22Rv1 (cell line): Measurements from ENCODE around the gene PALLD.
"Not testable (repeated sequence)": the region's sequence is repeated elsewhere in the genome, so short reads cannot be mapped to it uniquely, and the experiment has no call there.

ENCODE experiments used
- H3K27ac ChIP-seq: fragments of 450-650 bp; 2 replicates; pipeline ENCODE4 v1.5.1; 2017
- ZFX ChIP-seq: fragments of 450-650 bp; IDR thresholded peaks from 2 replicates; pipeline ENCODE4 v1.6.1; 2017; ENCODE audit warnings: antibody characterized with exemption, borderline replicate concordance
- TF ChIP-seq, protein P1 (sequence below): fragments of 450-650 bp; IDR thresholded peaks from 2 replicates; pipeline ENCODE4 v1.5.1; 2017; ENCODE audit warnings: mild to moderate bottlenecking

PALLD gene

DNA sequence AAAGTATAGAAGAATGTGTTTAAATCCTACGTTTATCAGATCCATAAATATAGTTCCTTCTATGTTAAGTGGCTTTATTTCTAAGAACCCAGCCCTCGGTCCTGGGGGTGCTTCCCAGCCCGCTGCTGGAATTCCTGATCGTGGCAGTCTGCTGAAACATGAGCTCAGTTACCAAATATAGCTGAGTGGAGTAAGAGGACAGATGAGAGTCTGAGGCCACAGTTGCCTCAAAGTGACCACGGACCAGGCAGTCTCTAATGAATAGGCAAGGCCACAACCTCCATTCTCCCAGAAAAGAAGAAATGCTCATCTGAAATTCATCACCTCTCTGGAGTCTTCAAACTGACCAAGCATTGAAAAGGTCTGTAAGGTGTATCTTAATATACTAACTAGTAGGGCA lies at the start of gene PALLD:
Gene PALLD, plus strand, starts transcription at position 219 of the 400 bp plus-strand sequence.
- TF ChIP-seq, protein P1, sequence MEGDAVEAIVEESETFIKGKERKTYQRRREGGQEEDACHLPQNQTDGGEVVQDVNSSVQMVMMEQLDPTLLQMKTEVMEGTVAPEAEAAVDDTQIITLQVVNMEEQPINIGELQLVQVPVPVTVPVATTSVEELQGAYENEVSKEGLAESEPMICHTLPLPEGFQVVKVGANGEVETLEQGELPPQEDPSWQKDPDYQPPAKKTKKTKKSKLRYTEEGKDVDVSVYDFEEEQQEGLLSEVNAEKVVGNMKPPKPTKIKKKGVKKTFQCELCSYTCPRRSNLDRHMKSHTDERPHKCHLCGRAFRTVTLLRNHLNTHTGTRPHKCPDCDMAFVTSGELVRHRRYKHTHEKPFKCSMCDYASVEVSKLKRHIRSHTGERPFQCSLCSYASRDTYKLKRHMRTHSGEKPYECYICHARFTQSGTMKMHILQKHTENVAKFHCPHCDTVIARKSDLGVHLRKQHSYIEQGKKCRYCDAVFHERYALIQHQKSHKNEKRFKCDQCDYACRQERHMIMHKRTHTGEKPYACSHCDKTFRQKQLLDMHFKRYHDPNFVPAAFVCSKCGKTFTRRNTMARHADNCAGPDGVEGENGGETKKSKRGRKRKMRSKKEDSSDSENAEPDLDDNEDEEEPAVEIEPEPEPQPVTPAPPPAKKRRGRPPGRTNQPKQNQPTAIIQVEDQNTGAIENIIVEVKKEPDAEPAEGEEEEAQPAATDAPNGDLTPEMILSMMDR: no peak
- TF ChIP-seq ZFX: no peak
- no peak within 1 kb of the TSS for H3K27ac ChIP-seq

DNA sequence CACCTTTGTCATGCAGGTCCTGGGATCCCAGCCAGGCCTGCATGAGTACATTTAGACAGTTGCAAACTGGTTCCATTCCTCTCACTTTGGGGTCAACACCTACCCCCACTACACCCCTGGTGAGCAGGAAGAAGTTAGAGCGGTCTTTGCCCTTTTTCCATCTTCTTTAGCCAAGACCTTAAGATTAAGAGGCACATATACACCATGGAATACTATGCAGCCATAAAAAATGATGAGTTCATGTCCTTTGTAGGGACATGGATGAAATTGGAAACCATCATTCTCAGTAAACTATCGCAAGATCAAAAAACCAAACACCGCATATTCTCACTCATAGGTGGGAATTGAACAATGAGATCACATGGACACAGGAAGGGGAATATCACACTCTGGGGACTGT lies 47.8 kb upstream of the PALLD start:
- not testable (repeated sequence) for H3K27ac ChIP-seq

DNA sequence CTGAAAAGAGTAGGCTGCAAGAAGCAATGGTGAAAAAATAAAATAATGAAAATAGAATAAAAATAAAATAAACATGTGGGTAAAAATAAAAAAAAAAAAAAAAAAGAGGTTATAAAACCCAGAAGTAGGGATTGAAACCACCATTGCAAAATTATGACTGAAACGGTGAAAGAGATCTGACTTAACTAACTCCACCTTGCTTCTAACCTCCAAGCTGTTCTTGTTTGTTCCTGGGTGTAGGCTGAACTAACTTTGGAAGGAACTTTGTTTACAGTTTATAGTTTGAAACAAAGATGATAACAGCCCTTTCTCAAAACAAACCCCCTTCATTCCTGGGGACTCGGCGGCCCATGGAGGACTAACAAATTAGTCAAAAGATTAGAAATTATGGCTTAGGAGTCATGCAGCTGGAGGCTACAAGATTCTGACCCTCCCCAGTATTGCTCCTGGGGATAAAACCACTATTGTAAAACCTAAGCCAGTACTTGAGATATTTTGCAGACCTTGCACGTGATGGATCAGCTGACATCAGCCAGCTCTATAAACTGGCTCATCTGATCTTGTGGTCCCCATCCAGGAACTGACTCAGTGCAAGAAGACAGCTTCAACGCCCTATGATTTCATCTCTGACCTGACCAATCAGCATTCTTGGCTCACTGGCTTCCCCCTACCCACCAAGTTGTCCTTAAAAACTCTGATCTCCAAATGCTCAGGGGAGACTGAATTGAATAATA lies 47.0 kb upstream of the PALLD start:
- no peak for TF ChIP-seq ZFX
- TF ChIP-seq, protein P1: no peak
- no peak overlapping the region for H3K27ac ChIP-seq

DNA sequence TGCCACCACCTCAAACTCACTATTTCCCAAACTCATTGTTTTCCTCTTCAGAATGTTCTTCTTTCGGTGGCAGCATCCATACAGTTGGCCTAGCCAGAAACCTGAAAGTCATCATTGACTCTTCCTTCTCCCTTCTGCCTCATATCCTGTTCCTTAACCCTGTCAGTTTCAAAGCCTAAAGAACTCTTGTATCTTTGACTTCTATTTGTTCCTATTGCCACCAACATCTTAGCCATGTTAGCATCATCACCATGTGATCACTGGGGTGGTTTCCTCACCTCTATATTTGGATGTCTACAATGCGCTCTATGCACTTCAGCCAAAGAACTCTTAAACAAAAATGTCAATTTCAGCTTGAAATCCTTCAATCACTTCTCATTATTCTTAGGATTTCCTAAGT lies 45.5 kb upstream of the PALLD start:
- no peak overlapping the region for H3K27ac ChIP-seq

DNA sequence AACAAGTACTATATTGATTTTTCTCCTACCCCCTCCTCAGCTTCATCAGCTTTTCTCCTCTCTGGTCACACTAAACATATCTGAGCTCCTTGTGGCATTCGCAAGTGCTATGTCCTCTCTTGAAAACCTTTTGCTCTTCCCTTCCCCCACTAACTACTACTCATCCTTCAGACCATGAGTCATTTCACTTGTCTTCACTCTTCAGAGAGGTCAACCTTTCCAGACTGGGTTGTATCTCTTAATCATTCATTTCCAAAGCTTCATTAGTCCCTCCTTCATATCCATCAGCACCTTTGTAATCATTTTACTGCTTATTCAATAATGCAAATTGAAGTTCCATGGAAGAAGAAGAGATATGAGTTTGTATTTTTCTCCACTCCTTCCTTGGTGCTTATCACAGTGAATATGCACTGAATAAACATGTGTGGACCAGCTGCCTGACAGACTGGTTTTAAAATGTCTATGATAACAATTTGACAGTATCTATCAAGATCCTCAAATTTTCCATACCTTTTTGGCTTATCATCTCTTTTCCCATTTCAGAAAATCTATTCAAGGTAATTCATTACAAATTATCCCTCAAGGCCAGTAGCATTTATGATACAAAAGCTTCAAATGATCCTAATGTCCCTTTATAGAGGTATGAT lies 45.0 kb upstream of the PALLD start:
- no peak overlapping the region for H3K27ac ChIP-seq

More for the DNA sequence above, 45.5 kb upstream of the PALLD start:
- TF ChIP-seq ZFX: no peak
- TF ChIP-seq, protein P1: no peak

DNA sequence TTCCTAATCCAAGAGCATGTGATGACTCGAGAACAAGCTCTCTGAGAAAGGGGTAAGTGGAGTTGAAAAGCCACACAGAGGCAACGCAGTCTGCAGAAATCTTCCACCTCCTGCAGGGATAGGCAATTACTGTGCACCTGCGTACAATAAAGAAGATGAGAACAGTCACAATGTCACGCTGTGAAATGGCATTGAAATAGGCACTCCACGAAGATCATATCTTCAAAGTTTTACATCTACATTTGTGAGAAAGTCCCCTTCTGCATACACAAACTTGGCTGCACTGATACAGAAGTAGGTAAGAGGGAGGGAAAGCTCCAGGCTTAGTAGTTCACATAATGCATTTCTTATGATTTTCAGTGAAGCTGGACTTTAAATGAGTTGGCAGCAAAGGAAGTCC lies 43.7 kb upstream of the PALLD start:
- TF ChIP-seq ZFX: no peak
- TF ChIP-seq, protein P1: no peak
- H3K27ac ChIP-seq: no peak overlapping the region

More for the DNA sequence above, 45.0 kb upstream of the PALLD start:
- TF ChIP-seq, protein P1: no peak
- TF ChIP-seq ZFX: no peak

DNA sequence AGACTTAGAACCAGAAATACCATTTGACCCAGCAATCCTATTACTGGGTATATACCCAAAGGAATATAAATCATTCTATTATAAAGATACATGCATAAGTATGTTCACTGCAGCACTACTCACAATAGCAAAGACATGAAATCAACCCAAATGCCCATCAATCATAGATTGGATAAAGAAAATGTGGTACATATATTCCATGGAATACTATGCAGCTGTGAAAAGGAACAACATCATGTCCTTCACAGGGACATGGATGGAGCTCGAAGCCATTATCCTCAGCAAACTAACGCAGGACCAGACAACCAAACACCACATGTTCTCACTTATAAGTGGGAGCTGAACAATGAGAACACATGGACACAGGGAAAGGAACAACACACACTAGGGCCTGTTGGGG lies 38.6 kb upstream of the PALLD start:
- H3K27ac ChIP-seq: not testable (repeated sequence)

DNA sequence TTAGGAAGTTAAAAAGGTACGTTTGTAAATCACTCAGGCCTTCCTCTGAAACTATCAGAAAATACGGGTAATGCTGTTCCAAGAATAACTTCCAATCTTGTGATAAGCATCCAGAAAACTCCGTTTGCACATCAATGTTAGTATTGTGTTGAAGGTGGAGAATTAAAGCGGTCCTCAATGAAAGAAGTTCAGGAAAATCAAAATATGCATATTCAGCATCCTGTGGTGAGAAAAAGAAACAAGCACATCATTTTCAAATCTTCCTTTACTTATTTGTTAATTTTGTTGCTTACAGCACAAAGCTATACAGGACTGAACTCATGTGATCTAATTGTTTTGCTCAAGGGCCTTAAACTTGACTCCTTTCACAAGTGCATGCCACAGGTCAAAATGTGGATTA lies 35.0 kb upstream of the PALLD start:
- H3K27ac ChIP-seq: no peak overlapping the region
- TF ChIP-seq ZFX: no peak
- TF ChIP-seq, protein P1: no peak
